GM12874 (cell line): ENCODE data around the gene SLC4A7.

ENCODE experiments used
- CTCF ChIP-seq: IDR thresholded peaks from 2 replicates; pipeline ENCODE4 v1.5.1; 2011; ENCODE audit warnings: low read depth, mild to moderate bottlenecking, control low read depth, low read length, moderate library complexity; ENCODE audit not compliant: insufficient read depth

SLC4A7 gene

GRCh38 chr3:27521179-27521871 is 37.1 kb upstream of the SLC4A7 start:
- TF ChIP-seq CTCF, result no peak

GRCh38 chr3:27511724-27512422 is 27.7 kb upstream of the SLC4A7 start:
- no peak for TF ChIP-seq CTCF

GRCh38 chr3:27509376-27509775 is 25.2 kb upstream of the SLC4A7 start:
- no peak for TF ChIP-seq CTCF

- no peak for TF ChIP-seq CTCF
Observed at GRCh38 chr3:27508424-27508823, 24.2 kb upstream of the SLC4A7 start.

GRCh38 chr3:27507515-27508266 is 23.5 kb upstream of the SLC4A7 start:
- no peak for TF ChIP-seq CTCF

- TF ChIP-seq CTCF, result no peak
Observed at GRCh38 chr3:27507111-27507510, 22.9 kb upstream of the SLC4A7 start.

- no peak for TF ChIP-seq CTCF
Observed at GRCh38 chr3:27504749-27505148, 20.6 kb upstream of the SLC4A7 start.
